Loucy (cell line): Measurements from ENCODE around the gene DRGX.

Experiments used
- CTCF ChIP-seq: fragments of 200-600 bp; sonication (generic); conservative IDR thresholded peaks from 2 replicates; pipeline ENCODE4 v1.5.1; 2014; ENCODE audit warnings: mild to moderate bottlenecking, antibody characterized with exemption, low read length
- EZH2phosphoT487 ChIP-seq: fragments of 200-600 bp; IDR thresholded peaks from 2 replicates; pipeline ENCODE4 v1.6.1; 2018; ENCODE audit warnings: antibody characterized with exemption, mild to moderate bottlenecking, moderate library complexity, borderline replicate concordance

DNA sequence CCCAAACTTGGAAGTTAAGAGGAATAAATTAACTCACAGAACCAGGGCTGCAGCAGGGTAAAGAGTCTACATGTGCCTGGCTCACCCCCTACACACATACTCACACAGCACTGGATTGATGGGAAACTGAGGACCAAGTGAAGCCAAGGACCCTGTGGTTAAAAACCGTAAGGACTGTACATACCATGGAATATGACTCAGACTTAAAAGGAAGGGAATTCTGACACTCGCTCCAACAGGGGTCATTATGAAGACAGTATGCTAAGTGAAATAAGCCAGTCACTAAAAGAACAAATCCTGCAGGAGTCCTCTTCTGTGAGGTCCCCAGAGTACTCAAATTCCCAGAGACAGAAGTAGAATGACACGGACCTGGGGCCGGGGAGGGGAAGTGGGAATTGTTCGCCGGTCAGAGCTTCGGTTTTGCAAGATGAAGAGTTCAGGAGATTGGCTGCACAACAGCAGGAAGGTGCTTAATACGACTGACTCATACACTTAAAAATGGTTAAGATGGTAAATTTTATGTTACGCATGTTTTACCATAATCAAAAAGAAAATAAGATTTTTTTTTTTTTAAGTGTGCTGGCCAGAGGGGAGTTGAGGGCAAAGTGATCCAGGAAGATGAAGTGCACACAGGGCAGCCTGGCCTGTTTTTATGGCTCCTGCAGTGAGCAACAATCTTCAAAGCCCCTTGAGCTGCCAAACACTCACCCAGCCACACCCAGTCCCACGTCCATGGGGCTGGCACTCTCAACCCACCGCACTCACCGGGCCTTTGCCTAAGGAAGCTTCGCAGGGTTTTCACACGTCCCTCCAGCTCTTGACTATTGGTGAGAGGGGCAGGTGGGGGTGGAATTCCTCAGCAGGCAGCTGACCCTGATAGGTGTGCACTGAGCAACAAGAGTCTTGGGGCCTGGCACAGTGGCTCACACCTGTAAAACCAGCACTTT, 26.4 kb downstream of the DRGX start:
- TF ChIP-seq CTCF (no peak), EZH2phosphoT487 (no peak)
